A549 (cell line): ENCODE results near the gene HOXA13.

Experiments
- BHLHE40 ChIP-seq: IDR thresholded peaks from 2 replicates; pipeline ENCODE4 v1.6.1; 2012; ENCODE audit warnings: low read depth, low read length, inconsistent platforms
- EHMT2 ChIP-seq: fragments of 200-600 bp; sonication (generic); IDR thresholded peaks from 2 replicates; pipeline ENCODE4 v1.6.1; 2016; ENCODE audit warnings: antibody characterized with exemption, low read depth, mild to moderate bottlenecking, moderate library complexity
- JUN ChIP-seq, 2 experiments: fragments of >200 bp; sonication (Bioruptor Twin); formaldehyde crosslinking; IDR thresholded peaks; 2 replicates in 1 of 2; 3 replicates in 1 of 2; pipeline ENCODE4 v1.6.1; 2016 to 2017
- MYC ChIP-seq: IDR thresholded peaks from 2 replicates; pipeline ENCODE4 v1.6.1; 2012; ENCODE audit warnings: mild to moderate bottlenecking, inconsistent platforms, low read length, improper control_type of control experiment, borderline replicate concordance
- RNF2 ChIP-seq: fragments of 200-600 bp; sonication (generic); IDR thresholded peaks from 2 replicates; pipeline ENCODE4 v1.6.1; 2016; ENCODE audit warnings: low read depth, mild to moderate bottlenecking, antibody characterized with exemption, moderate library complexity, borderline replicate concordance
- TF ChIP-seq, protein P1 (sequence below): fragments of >200 bp; sonication (Bioruptor Twin); formaldehyde crosslinking; IDR thresholded peaks from 3 replicates; pipeline ENCODE4 v1.5.1; 2016

GRCh38 chr7:27198871-27199801, 755 bp downstream of the HOXA13 start:
- TF ChIP-seq, protein P1, sequence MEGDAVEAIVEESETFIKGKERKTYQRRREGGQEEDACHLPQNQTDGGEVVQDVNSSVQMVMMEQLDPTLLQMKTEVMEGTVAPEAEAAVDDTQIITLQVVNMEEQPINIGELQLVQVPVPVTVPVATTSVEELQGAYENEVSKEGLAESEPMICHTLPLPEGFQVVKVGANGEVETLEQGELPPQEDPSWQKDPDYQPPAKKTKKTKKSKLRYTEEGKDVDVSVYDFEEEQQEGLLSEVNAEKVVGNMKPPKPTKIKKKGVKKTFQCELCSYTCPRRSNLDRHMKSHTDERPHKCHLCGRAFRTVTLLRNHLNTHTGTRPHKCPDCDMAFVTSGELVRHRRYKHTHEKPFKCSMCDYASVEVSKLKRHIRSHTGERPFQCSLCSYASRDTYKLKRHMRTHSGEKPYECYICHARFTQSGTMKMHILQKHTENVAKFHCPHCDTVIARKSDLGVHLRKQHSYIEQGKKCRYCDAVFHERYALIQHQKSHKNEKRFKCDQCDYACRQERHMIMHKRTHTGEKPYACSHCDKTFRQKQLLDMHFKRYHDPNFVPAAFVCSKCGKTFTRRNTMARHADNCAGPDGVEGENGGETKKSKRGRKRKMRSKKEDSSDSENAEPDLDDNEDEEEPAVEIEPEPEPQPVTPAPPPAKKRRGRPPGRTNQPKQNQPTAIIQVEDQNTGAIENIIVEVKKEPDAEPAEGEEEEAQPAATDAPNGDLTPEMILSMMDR: no peak; the same call in 2 of the 3 replicates
- TF ChIP-seq EHMT2 (no peak), MYC (no peak), BHLHE40 (no peak), JUN (IDR thresholded peaks at IDR 0.05) (no peak; a peak in 1 of 5 replicates), RNF2 (no peak)
